MM.1S (cell line): ENCODE results near the gene STYXL1.
"Not testable (repeated sequence)": the region's sequence is repeated elsewhere in the genome, so short reads cannot be mapped to it uniquely, and the experiment has no call there.

Experiments used
- DNase-seq: peaks from one replicate; pipeline ENCODE4 v3.0.0-alpha.2; 2015
- H2AFZ ChIP-seq: fragments of 300-600 bp; sonication (generic); 2 replicates; pipeline ENCODE4 v1.6.0; 2016; ENCODE audit warnings: antibody characterized with exemption, low read length
- H3F3A ChIP-seq: fragments of 300-600 bp; sonication (generic); 2 replicates; pipeline ENCODE4 v1.6.1; 2016; ENCODE audit warnings: mild to moderate bottlenecking, antibody characterized with exemption, low read length, moderate library complexity, mixed read lengths; ENCODE audit not compliant: insufficient read depth
- H3K27ac ChIP-seq: fragments of 300-600 bp; sonication (generic); 2 replicates; pipeline ENCODE4 v1.5.1; 2016; ENCODE audit warnings: mild to moderate bottlenecking, low read length
- H3K27me3 ChIP-seq: fragments of 300-600 bp; sonication (generic); replicated peaks from 2 replicates; pipeline ENCODE4 v1.6.0; 2016; ENCODE audit warnings: low read length; ENCODE audit not compliant: insufficient read depth
- H3K36me3 ChIP-seq: fragments of 300-600 bp; sonication (generic); replicated peaks from 2 replicates; pipeline ENCODE4 v1.6.1; 2016; ENCODE audit warnings: mild to moderate bottlenecking, low read length, mixed read lengths; ENCODE audit not compliant: insufficient read depth
- H3K4me1 ChIP-seq: fragments of 300-600 bp; sonication (generic); 2 replicates; pipeline ENCODE4 v1.6.1; 2016; ENCODE audit warnings: low read length, mixed read lengths
- H3K4me2 ChIP-seq: fragments of 300-600 bp; sonication (generic); 2 replicates; pipeline ENCODE4 v1.6.0; 2016; ENCODE audit warnings: low read depth, low read length
- H3K4me3 ChIP-seq: fragments of 300-600 bp; sonication (generic); 2 replicates; pipeline ENCODE4 v1.5.1; 2016; ENCODE audit warnings: low read length, mixed read lengths
- H3K79me2 ChIP-seq: fragments of 300-600 bp; sonication (generic); 2 replicates; pipeline ENCODE4 v1.6.1; 2016; ENCODE audit warnings: mixed run types, low read length, mixed read lengths
- H3K9ac ChIP-seq: fragments of 300-600 bp; sonication (generic); 2 replicates; pipeline ENCODE4 v1.6.1; 2016; ENCODE audit warnings: low read length, mixed read lengths
- H3K9me2 ChIP-seq: fragments of 300-600 bp; sonication (generic); replicated peaks from 2 replicates; pipeline ENCODE4 v1.6.1; 2016; ENCODE audit warnings: mild to moderate bottlenecking, low read length, mixed read lengths; ENCODE audit not compliant: insufficient read depth
- H3K9me3 ChIP-seq: fragments of 300-600 bp; sonication (generic); replicated peaks from 2 replicates; pipeline ENCODE4 v1.6.1; 2016; ENCODE audit warnings: mild to moderate bottlenecking, low read length, mixed read lengths; ENCODE audit not compliant: insufficient read depth
- H4K20me1 ChIP-seq: fragments of 300-600 bp; sonication (generic); 2 replicates; pipeline ENCODE4 v1.6.1; 2016; ENCODE audit warnings: mild to moderate bottlenecking, low read length, moderate library complexity, mixed read lengths; ENCODE audit not compliant: insufficient read depth
- CTCF ChIP-seq: fragments of 300-600 bp; sonication (generic); IDR thresholded peaks from 2 replicates; pipeline ENCODE4 v1.5.1; 2016; ENCODE audit warnings: antibody characterized with exemption, low read length, mixed read lengths
- EZH2 ChIP-seq: fragments of 300-600 bp; sonication (generic); optimal IDR thresholded peaks from 2 replicates; pipeline ENCODE3; 2017; ENCODE audit warnings: low read depth, mild to moderate bottlenecking, antibody characterized with exemption, low read length, mixed read lengths
- EZH2phosphoT487 ChIP-seq: fragments of 300-600 bp; sonication (generic); IDR thresholded peaks from 2 replicates; pipeline ENCODE4 v1.6.1; 2018; ENCODE audit warnings: antibody characterized with exemption, low read length

The STYXL1 gene

GRCh38 chr7:76060842-76061241 is 13.0 kb upstream of the STYXL1 start:
- Histone ChIP-seq H3K9me2 (no peaks in the 10 kb centered on the region), H3K4me2 (no peak overlapping the region), H3K4me1 (no peaks in the 10 kb centered on the region), H3F3A (no peaks in the 10 kb centered on the region), H2AFZ (no peak overlapping the region), H3K27ac (no peak overlapping the region), H3K9ac (no peak overlapping the region), H3K36me3 (peaks cover 10% of the 10 kb centered on the region; the same call in 1 of the 2 replicates), H3K4me3 (no peak overlapping the region), H3K79me2 (peaks cover 18% of the 10 kb centered on the region), H3K9me3 (no peaks in the 10 kb centered on the region), H4K20me1 (no peaks in the 10 kb centered on the region), H3K27me3 (no peaks in the 10 kb centered on the region)
- DNase-seq: no peak
- TF ChIP-seq EZH2 (no peak), EZH2phosphoT487 (no peak), CTCF (no peak)

GRCh38 chr7:76058745-76059144 is 10.9 kb upstream of the STYXL1 start:
- H3K4me3 ChIP-seq, H3K9me2 ChIP-seq, H3K27ac ChIP-seq, H4K20me1 ChIP-seq, DNase-seq, H3K9ac ChIP-seq, H3F3A ChIP-seq, H3K27me3 ChIP-seq, H3K4me2 ChIP-seq, H3K9me3 ChIP-seq, H2AFZ ChIP-seq, H3K4me1 ChIP-seq: not testable (repeated sequence)
- Histone ChIP-seq H3K36me3 (peaks cover 12% of the 10 kb centered on the region; the same call in 1 of the 2 replicates), H3K79me2 (peaks cover 39% of the 10 kb centered on the region)

- no peaks in the 10 kb centered on the region for H3K4me1 ChIP-seq
- TF ChIP-seq EZH2phosphoT487 (no peak), EZH2 (no peak), CTCF (no peak)
- H3K4me2 ChIP-seq: no peak overlapping the region
- H3K4me3 ChIP-seq: no peak overlapping the region
- H3K9me3 ChIP-seq: no peaks in the 10 kb centered on the region
- 0 out of 2 replicates have a peak, but pooled peaks cover 5% of the 10 kb centered on the region for H4K20me1 ChIP-seq
- H2AFZ ChIP-seq: no peak overlapping the region
- H3K36me3 ChIP-seq: peaks cover 12% of the 10 kb centered on the region; the same call in 1 of the 2 replicates
- no peaks in the 10 kb centered on the region for H3K27me3 ChIP-seq
- no peak for DNase-seq
- peaks cover 49% of the 10 kb centered on the region for H3K79me2 ChIP-seq
- no peak overlapping the region for H3K27ac ChIP-seq
- no peaks in the 10 kb centered on the region for H3K9me2 ChIP-seq
- H3F3A ChIP-seq: no peaks in the 10 kb centered on the region
- no peak overlapping the region for H3K9ac ChIP-seq
Measured at GRCh38 chr7:76057813-76058145, 10.0 kb upstream of the STYXL1 start.

- Histone ChIP-seq H3K9ac (no peak overlapping the region), H3K27me3 (no peaks in the 10 kb centered on the region), H2AFZ (no peak overlapping the region), H3K79me2 (peaks cover 54% of the 10 kb centered on the region), H4K20me1 (0 out of 2 replicates have a peak, but pooled peaks cover 5% of the 10 kb centered on the region), H3K36me3 (peaks cover 12% of the 10 kb centered on the region; the same call in 1 of the 2 replicates), H3F3A (no peaks in the 10 kb centered on the region), H3K9me3 (no peaks in the 10 kb centered on the region), H3K4me3 (no peak overlapping the region), H3K9me2 (no peaks in the 10 kb centered on the region), H3K27ac (no peak overlapping the region), H3K4me1 (no peaks in the 10 kb centered on the region), H3K4me2 (no peak overlapping the region)
- no peak for TF ChIP-seq EZH2phosphoT487
- no peak for TF ChIP-seq EZH2
- no peak for TF ChIP-seq CTCF
- DNase-seq: no peak
Measured at GRCh38 chr7:76057103-76057812, 9.5 kb upstream of the STYXL1 start.
